SK-N-MC (cell line): ENCODE measurements around the gene GPATCH4.

Experiments
- EZH2 ChIP-seq: fragments of 200-600 bp; sonication (generic); IDR thresholded peaks from one replicate; pipeline ENCODE4 v1.6.1; 2017; ENCODE audit warnings: antibody characterized with exemption
- FOXP2 ChIP-seq: optimal IDR thresholded peaks from 2 replicates; pipeline ENCODE3; 2011; ENCODE audit warnings: mild to moderate bottlenecking, moderate library complexity; ENCODE audit not compliant: insufficient read depth; ENCODE audit errors: extremely low read length, control extremely low read depth
- POLR2AphosphoS5 ChIP-seq: IDR thresholded peaks from 2 replicates; pipeline ENCODE4 v1.6.1; 2012; ENCODE audit warnings: mild to moderate bottlenecking, low read depth, low read length, borderline replicate concordance

GRCh38 chr1:156566436-156566835, 34.8 kb downstream of the GPATCH4 start:
- TF ChIP-seq POLR2AphosphoS5 (no peak), EZH2 (no peak), FOXP2 (no peak)
